Calu3 (cell line): Measurements from ENCODE around the gene ZDHHC22. TPM values are rescaled to one million over a fixed set of nuclear protein-coding genes. Genes with fewer than 3 reads are reported as not detected.
"Not testable (repeated sequence)": the region's sequence is repeated elsewhere in the genome, so short reads cannot be mapped to it uniquely, and the experiment has no call there.

Source experiments
- BruUV-seq: library from RNA; stranded (reverse); fragments of 400-500 nt; replicated peaks from 2 replicates; lab custom pipeline; 2021; lab: Mats Ljungman, UMichigan
- CTCF ChIA-PET: fragments of 300-600 bp; sonication (Branson Sonifier 250); formaldehyde crosslinking; loops from one replicate; lab custom pipeline; 2022; ENCODE audit warnings: antibody characterized with exemption; lab: Charles Lee
- DNase-seq: peaks from one replicate; pipeline ENCODE4 v3.0.0; 2022
- H3K27ac Mint-ChIP-seq: one replicate; pipeline ENCODE4 v1.8.0; 2022; ENCODE audit warnings: mixed read lengths; ENCODE audit not compliant: unreplicated experiment
- H3K27me3 Mint-ChIP-seq: one replicate; pipeline ENCODE4 v1.8.0; 2022; ENCODE audit warnings: mixed read lengths; ENCODE audit not compliant: unreplicated experiment
- H3K36me3 Mint-ChIP-seq: one replicate; pipeline ENCODE4 v1.8.0; 2022; ENCODE audit warnings: mild to moderate bottlenecking, moderate library complexity, mixed read lengths; ENCODE audit not compliant: insufficient read depth, unreplicated experiment
- H3K4me1 Mint-ChIP-seq: one replicate; pipeline ENCODE4 v1.8.0; 2022; ENCODE audit warnings: mild to moderate bottlenecking, low read depth, mixed read lengths; ENCODE audit not compliant: unreplicated experiment
- H3K4me3 Mint-ChIP-seq: one replicate; pipeline ENCODE4 v1.8.0; 2022; ENCODE audit warnings: mild to moderate bottlenecking, low read depth, moderate library complexity, mixed read lengths; ENCODE audit not compliant: unreplicated experiment
- H3K9me3 Mint-ChIP-seq: one replicate; pipeline ENCODE4 v1.8.0; 2022; ENCODE audit warnings: low read depth, mixed read lengths; ENCODE audit not compliant: unreplicated experiment
- CTCF ChIP-seq: fragments of 200-600 bp; IDR thresholded peaks from one replicate; pipeline ENCODE4 v1.8.0; 2022; ENCODE audit warnings: antibody characterized with exemption; ENCODE audit not compliant: unreplicated experiment
- intact Hi-C: fragments of 100-400 bp; cut with micrococcal nuclease; formaldehyde crosslinking; loops from one replicate; pipeline ENCODE4 v1.10.0; 2022; ENCODE audit not compliant: unreplicated experiment
- total RNA-seq: library from RNA; stranded (reverse); gene quantifications from 2 replicates; pipeline ENCODE4 v1.2.3, GENCODE V29; 2022

ZDHHC22 gene
- total RNA-seq, 1 experiment from 2014 or later = not detected

DNA sequence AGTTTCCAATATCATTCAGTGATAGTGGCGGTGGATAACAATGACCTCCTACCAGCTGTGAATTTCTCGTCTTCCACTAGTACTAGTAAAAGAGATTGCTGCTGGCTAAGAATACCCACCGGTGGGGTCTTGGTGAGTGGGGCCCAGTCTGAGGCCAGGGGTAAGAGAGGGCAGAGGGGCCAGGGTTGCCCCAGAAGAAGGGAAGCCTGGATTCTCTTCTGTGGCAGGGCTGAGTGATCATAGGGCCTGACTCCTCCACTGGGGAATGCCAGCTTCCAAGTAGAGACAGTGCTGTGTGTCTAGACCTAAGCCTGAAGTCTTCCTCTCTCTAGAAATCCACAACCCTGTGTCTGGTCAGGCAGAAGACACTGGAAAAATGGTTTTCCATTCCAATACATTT lies 34.3 kb upstream of the ZDHHC22 start:
- Mint-ChIP-seq H3K4me1 (no peaks in the 10 kb centered on the region), H3K4me3 (no peak overlapping the region), H3K9me3 (no peaks in the 10 kb centered on the region), H3K27ac (no peak overlapping the region), H3K27me3 (peaks cover 72% of the 10 kb centered on the region), H3K36me3 (no peaks in the 10 kb centered on the region)
- BruUV-seq = no TSS peak
- no peak for DNase-seq
- intact Hi-C loops = no loop called here
- CTCF ChIA-PET = interaction anchor here (0.7 kb wide), 1 partner anchor 11 kb away, joined by 5 read pairs; no protein-coding TSS in a partner anchor
- no peak for TF ChIP-seq CTCF

DNA sequence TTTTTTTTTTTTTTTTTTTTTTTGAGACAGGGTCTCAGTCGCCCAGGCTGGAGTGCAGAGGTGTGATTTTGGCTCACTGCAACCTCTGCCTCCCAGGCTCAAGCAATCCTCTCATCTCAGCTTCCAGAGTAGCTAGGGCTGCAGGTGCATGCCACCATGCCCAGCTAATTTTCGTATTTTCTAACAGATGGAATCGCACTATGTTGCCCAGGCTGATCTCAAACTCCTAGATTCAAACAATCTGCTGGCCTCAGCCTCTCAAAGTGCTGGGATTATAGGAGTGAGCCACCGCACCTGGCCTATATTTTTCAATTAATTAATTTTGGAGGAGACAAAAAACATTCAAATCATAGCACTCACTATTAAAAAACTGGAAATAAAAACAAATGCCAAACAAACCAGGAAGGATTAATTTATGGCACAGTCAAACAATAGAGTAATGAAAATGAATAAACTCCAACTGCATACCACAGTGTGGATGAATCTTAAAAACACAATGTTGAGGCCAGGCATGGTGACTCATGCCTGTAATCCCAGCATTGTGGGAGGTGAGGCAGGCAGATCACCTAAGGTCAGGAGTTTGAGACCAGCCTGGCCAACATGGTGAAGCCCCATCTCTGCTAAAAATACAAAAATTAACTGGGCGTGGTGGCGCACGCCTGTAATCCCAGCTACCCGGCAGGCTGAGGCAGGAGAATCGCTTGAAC lies 32.5 kb upstream of the ZDHHC22 start:
- intact Hi-C loops = loop anchor here (5.0 kb wide), 1 partner anchor 638 kb away; no protein-coding TSS in a partner anchor
- H3K36me3 Mint-ChIP-seq, H3K4me3 Mint-ChIP-seq, BruUV-seq, H3K4me1 Mint-ChIP-seq, DNase-seq, H3K9me3 Mint-ChIP-seq, CTCF ChIA-PET, H3K27ac Mint-ChIP-seq: not testable (repeated sequence)
- peaks cover 66% of the 10 kb centered on the region for H3K27me3 Mint-ChIP-seq

DNA sequence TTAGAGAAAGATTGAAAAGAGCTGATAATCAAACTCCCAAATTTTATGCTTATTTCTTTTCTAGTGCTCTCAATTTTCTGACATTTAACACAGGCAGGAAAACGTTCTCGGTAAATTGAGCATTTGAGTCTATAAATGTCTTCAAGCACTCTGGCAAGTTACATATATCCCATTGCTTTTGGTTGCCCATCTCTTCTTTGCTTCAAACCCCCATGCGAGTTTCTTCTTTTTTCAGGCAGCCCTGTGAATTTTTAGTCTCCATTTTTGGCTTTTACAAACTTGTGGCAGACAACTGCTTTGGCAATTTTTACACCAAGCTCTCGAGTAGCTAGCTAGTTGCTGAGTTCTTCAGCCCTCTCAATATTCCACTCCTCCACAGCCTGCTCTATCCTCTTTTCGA lies 31.3 kb upstream of the ZDHHC22 start:
- Mint-ChIP-seq H3K4me1 (no peaks in the 10 kb centered on the region), H3K27ac (no peak overlapping the region), H3K4me3 (no peak overlapping the region), H3K36me3 (no peaks in the 10 kb centered on the region), H3K9me3 (peaks cover 6% of the 10 kb centered on the region), H3K27me3 (peaks cover 59% of the 10 kb centered on the region)
- no peak for TF ChIP-seq CTCF
- no peak for DNase-seq
- no TSS peak for BruUV-seq
- intact Hi-C loops = loop anchor here (5.0 kb wide), 1 partner anchor 639 kb away; no protein-coding TSS in a partner anchor
- CTCF ChIA-PET = interaction anchor here (0.5 kb wide), 2 partner anchors 33 to 1360 kb away, joined by 3 to 4 read pairs; no protein-coding TSS in a partner anchor

DNA sequence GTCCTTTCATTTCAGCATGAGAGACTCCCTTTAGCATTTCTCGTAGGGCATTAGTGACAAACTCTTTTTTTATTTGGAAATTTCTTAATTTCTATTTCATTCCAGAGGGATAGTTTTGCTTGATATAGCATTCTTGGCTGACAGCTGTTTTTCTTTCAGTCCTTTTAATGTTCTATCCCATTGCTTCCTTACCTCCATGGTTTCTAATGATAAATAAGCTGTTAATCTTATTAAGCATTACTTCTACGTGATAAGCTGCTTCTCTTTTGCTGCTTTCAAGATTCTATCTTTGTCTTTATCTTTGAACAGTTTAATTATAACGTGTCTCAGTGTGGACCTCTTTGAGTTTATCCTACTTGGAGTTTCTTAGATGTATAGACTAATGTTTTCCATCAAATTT lies 28.5 kb upstream of the ZDHHC22 start:
- Mint-ChIP-seq H3K36me3 (no peaks in the 10 kb centered on the region), H3K9me3 (peaks cover 6% of the 10 kb centered on the region), H3K27ac (no peak overlapping the region), H3K4me1 (no peaks in the 10 kb centered on the region), H3K4me3 (no peak overlapping the region), H3K27me3 (peaks cover 45% of the 10 kb centered on the region)
- CTCF ChIA-PET = interaction anchor here (0.6 kb wide), 1 partner anchor 35 kb away, joined by 3 read pairs; no protein-coding TSS in a partner anchor
- no peak for DNase-seq
- intact Hi-C loops = loop anchor here (5.0 kb wide), 1 partner anchor 642 kb away; no protein-coding TSS in a partner anchor
- BruUV-seq = no TSS peak
- no peak for TF ChIP-seq CTCF

GRCh38 chr14:77161011-77161410 lies 19.4 kb upstream of the ZDHHC22 start:
- Mint-ChIP-seq H3K27me3 (peaks cover 78% of the 10 kb centered on the region), H3K4me3 (no peak overlapping the region), H3K27ac (no peak overlapping the region), H3K9me3 (no peaks in the 10 kb centered on the region), H3K4me1 (peaks cover 10% of the 10 kb centered on the region), H3K36me3 (no peaks in the 10 kb centered on the region)
- no TSS peak for BruUV-seq
- DNase-seq = no peak
- no peak for TF ChIP-seq CTCF
- intact Hi-C loops = no loop called here
- CTCF ChIA-PET = no interaction called here
